AG20443 (cell line): ENCODE data around the gene F10.
A peak's percentile ranks its signal among the peaks of the same experiment; 100 is the strongest.
"Not testable (repeated sequence)": the region's sequence is repeated elsewhere in the genome, so short reads cannot be mapped to it uniquely, and the experiment has no call there.

Experiments used
- DNase-seq: peaks from one replicate; pipeline ENCODE4 v3.0.0; 2012; ENCODE audit warnings: low spot score, mixed read lengths

F10 gene

GRCh38 chr13:113102302-113102701 is 20.3 kb upstream of the F10 start:
- DNase-seq = not testable (repeated sequence)

DNA sequence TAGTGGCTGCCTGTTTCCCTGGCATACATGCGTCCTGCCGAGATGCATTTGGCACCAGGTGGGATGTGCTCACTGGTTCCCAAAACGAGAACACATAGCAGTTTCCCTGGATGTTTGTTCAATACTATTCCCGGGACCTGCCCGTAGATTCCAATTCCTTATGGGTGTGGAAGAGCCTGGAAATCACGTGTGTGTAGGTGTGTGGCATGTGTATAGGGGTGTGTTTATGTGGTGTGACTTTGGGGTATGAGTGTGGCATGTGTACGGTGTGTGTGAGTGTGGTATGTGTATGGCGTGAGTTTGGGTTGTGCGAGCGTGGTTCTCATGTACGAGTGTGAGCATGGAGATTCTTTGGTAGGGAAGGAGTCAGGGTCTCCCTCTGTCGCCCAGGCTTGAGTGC is 19.9 kb upstream of the F10 start:
- DNase-seq = no peak

- DNase-seq = no peak
Measured at GRCh38 chr13:113103646-113104045, 19.0 kb upstream of the F10 start.

DNA sequence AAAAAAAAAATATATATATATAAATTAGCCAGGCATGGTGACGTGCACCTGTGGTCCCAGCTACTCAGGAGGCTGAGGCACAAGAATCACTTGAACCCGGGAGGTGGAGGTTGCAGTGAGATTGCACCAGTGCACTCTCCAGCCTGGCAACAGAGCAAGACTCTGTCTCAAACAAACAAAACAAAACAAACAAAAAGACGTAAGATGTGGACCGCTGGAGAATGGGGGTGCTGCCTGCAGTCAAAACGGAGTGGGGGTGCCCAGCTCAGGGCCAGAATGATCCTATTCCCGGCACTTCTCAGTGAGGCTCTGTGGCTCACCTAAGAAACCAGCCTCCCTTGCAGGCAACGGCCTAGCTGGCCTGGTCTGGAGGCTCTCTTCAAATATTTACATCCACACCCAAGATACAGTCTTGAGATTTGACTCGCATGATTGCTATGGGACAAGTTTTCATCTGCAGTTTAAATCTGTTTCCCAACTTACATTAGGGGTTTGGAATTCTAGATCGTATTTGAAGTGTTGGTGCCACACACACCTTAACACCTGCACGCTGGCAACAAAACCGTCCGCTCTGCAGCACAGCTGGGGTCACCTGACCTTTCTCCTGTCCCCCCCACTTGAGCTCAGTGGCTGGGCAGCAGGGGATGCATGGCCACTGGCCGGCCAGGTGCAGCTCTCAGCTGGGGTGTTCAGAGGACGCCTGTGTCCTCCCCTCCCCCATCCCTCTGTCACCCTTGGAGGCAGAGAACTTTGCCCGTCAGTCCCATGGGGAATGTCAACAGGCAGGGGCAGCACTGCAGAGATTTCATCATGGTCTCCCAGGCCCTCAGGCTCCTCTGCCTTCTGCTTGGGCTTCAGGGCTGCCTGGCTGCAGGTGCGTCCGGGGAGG is 17.3 kb upstream of the F10 start, which contains the start of gene F7:
Gene F7, plus strand, starts transcription at position 760 of the 889 bp plus-strand sequence. Its CDS starts 51 bp downstream, at position 811.
- peak; percentile 39 for DNase-seq

- no peak for DNase-seq
Measured at GRCh38 chr13:113105921-113106452, 16.6 kb upstream of the F10 start.

DNA sequence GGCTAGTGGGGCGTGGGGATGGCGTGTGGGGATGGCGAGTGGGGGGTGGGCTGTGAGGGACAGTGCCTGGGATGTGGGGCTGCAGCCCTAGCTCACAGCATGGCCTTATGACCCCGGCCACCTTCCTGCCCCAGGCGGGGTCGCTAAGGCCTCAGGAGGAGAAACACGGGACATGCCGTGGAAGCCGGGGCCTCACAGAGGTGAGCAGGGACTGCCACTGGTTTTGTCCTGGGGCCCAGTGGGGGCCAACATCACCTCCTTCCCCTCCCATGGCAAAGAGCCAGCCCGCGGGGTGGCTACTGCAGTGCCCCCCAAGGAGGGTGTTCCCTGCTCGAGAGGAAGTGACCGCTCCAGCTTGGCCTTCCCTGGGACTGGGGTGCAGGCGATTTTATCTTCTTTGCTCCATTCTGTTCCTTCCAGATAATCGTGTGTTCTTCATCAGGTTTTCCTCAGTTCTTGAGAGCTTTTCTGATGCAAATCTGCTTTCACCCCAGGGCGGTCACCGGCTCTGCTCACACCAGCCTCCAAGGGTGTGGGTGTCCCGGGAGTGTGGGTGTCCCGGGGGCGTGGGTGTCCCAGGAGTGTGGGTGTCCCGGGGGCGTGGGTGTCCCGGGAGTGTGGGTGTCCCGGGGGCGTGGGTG is 15.8 kb upstream of the F10 start:
- no peak for DNase-seq

DNA sequence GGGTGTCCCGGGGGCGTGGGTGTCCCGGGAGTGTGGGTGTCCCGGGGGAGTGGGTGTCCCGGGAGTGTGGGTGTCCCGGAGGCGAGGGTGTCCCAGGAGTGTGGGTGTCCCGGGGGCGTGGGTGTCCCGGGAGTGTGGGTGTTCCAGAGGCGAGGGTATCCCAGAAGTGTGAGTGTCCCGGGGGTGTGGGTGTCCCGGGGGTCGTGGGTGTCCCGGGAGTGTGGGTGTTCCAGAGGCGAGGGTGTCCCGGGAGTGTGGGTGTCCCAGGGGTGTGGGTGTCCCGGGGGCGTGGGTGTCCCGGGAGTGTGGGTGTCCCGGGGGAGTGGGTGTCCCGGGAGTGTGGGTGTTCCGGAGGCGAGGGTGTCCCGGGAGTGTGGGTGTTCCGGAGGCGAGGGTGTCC is 14.1 kb upstream of the F10 start:
- not testable (repeated sequence) for DNase-seq

DNA sequence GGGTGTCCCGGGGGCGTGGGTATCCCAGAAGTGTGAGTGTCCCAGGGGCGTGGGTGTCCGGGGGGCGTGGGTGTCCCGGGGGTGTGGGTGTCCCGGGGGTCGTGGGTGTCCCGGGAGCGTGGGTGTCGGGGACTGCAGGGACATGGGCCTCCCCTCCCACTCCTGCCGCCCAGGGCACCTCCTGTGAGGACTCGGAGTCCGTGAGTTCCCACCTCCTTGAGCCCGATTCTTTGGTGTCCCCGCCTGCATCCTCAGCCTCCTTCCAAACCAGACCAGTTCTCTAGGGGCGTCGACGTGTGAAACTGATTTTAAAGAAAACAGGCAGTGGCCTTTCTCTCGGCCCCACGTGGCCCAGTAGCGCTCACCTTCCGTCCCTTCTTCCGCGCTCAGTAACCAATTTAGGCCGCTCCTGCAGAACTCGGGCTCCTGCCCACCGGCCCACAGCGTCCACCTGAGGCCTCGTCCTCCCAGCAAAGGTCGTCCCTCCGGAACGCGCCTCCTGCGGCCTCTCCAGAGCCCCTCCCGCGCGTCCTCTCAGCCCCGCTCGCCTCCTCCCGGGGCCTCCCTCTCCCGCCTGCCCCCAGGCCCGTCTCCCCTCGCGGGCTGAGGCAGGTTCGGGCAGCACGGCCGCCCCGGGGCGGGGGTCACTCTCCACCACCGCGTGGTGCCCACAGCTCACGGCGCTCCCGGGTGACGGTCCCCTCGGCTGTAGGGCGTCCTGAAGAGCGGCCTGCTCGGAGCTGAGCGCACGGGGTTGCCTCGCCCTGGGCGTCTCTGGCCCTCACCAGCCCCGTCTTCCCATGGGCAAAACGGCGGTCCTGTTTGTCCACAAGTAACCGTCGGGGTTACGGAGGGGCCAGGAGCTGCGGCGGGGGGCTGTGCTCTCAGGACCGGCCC is 13.2 kb upstream of the F10 start:
- DNase-seq = no peak

DNA sequence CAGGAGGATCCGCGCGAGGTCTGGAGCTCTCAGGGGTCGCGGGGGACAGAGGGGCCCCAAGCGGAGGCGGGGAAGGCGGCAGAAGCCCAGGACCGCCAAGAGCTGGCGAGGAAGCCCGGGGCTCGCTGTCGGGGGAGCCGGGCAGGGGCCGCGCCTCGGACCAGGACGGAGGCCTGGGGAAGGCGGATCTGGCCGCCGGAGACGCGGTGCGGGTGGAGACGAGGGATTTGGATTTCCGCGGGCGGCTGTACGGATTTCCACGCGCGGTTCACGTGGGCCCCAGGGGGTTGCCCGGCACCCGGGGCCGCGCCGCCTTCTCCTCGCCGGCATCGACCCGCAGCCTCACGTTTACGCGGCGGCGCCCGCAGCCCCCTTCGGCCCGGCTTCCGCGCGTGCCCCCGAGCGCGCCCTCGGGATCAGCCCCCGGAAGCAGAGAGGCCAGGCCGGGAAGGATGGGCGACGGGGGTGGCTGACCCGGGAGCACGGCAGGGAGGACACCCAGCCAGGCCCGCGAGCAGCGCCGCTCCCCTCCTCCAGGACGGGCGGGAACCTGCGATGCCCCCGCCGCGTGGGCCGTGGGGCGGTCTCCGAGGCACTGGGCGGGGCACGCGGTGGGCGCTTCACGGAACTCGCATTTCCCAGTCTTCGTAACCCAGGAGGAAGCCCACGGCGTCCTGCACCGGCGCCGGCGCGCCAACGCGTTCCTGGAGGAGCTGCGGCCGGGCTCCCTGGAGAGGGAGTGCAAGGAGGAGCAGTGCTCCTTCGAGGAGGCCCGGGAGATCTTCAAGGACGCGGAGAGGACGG is 12.3 kb upstream of the F10 start:
- peak; percentile 33 for DNase-seq

DNA sequence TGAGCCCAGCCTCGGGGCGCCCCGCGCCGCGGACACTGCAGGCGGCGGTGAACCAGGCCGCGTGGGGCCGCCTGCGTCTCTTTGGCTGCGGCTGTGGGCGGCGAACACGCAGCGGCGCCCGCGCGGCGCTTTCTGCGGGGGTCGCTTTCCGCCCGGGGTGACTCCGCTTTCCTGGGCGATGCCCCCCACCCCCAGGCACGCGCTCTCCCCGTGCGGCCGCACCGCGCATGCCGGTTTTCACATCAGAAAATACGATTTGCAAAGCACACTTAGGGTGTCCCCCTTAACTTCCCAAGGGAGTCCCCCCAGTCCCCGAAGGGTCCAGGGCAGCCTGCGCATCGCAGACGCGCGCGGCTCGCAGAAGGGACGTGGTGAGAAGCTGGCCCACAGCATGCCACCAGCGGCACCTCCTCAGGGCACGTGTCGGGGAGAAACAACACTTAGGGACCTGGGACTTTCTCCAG is 11.7 kb upstream of the F10 start:
- DNase-seq = no peak

GRCh38 chr13:113111821-113112220 is 10.8 kb upstream of the F10 start:
- DNase-seq = not testable (repeated sequence)

DNA sequence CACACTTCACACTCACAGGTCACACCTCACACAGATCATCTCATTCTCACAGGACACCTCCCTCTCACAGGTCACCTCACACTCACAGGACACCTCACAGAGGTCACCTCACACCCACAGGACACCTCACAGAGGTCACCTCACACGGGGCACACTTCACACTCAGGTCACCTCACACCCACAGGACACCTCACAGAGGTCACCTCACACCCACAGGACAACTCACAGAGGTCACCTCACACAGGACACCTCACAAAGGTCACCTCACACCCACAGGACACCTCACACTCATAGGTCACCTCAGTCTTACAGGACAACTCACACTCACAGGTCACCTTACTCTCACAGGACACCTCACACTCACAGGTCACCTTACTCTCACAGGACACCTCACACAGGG is 10.1 kb upstream of the F10 start:
- DNase-seq = not testable (repeated sequence)

GRCh38 chr13:113112893-113113845 is 9.4 kb upstream of the F10 start:
- no peak for DNase-seq

DNA sequence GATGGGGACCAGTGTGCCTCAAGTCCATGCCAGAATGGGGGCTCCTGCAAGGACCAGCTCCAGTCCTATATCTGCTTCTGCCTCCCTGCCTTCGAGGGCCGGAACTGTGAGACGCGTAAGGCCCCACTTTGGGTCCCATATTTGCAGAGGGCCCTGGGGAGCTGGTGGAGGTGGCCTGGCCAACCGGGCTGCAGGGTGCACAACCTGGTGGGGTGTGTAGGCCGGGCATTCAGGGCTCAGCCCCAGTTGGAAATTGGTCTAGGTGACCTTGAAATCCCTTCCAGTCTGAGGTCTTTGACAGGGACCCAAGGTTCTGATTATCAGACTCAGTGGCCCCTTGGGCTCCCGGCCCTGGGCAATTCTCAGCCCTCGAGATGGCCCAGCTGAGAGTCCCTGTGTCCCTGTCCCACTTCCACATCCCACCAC is 8.7 kb upstream of the F10 start:
- DNase-seq = no peak

DNA sequence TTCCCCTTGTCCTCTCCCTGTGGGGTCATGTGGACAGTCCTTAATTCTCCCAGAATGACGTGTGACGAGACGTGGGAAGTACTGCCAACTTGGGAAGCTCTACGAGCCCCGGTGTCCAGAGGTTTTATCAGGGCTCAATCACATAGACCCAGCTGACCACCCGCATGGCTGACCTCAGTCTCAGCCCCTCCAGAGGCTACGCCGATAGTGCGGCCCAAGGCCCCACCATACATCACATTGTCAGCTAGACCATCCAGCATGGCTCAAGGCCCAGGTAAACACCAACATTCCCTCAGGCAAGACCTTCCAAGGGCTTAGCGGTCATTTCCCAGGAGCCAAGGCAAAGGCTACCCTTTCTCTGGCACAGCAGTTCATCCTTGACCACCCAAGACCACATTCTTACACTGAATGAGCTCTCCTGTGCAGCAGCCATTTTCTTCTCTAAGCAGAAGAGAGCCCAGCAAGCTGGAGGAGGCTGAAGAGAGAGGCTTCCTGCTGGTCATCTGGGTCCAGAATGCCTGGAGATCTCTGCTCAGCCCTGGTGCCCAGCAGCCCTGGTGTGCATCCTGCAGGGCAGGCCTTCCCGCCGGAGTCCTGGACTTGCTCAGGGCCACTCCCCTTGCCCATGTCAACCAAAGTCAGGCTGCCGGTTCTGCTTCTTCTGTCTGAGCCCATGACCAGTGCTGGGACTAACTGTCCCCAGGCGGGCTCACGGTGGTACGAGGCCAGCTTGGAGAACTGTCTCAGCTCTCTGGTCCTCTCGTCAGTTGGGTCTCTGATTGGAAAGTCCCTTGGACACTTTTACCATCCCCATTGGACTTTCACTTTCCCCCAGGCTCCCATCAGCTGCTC is 7.9 kb upstream of the F10 start:
- DNase-seq = no peak

DNA sequence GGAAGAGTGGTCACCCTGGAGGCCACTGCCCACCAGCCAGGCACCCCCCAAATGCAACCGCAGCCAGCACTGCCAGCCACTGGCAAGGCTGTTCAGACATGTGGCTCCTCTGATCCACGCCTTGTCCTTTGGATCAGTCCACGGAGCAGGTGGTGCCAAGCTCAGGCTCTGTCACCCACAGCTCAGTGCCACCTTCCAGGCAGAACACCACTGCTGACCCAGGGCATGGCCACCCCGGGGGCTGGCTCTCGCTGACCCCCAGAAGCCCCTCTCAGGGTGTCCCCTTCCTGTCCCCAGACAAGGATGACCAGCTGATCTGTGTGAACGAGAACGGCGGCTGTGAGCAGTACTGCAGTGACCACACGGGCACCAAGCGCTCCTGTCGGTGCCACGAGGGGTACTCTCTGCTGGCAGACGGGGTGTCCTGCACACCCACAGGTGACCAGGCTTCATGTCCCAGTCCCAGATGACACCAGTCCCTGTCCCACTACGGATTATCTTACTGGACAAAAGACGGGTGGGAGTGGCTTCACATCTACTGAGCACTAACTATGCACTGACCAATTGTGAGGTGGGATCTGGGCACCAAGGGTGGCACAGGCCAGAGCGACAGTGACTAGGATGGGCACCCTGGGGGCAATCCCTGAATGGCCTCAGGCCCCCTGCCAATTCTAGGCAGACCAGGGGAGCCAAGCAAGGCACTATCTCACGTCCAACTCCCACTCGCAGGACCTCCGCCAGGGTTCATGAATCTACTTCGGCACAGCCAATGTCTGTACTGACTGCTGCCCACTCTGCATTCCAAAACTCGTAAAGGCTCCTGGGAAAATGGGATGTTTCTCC is 7.0 kb upstream of the F10 start:
- no peak for DNase-seq

DNA sequence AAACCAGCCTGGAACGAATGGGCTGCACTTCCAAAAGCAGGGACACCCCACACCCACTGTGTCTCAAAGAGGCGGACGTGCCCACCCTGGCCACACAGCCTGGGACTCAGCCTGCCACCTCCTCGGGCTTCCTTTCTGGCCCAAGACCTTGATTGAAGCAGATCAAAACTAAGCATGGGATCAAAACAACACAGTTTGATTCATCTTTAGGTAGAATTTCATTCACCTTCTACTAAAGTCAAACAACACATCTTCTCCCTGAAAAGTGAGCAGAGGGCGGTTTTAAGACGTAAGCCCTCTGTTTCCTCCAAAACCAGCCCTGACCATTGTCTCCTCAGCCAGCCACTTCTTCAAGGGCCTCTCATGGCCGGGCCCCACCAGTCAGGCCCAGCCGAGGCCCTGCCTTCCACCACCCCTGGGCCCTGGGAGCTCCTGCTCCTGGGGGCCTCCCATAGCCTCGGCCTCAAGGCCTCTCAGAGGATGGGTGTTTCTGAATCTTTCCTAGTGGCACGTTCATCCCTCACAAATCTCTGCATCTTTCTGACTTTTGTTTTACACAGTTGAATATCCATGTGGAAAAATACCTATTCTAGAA is 6.3 kb upstream of the F10 start:
- no peak for DNase-seq

DNA sequence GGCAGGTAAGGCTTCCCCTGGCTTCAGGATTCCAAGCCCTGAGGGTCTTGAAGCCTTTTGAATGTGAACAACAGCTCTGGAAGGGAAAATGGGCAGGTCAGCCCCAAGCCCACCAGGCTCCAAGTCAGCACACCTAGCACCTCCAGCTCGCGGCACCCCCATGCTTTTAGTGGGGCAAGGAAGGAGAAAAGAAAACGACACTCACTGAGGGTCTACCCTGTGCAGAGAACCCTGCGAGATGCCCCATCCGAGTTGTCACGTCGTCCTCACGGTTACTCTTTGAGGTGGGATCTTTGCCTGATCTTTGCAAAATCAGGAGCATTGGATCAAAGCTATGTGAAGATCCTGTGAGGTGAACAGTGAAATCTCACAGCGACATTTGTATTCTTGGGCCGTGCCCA is 5.7 kb upstream of the F10 start:
- DNase-seq = no peak
